ENCODE measurements around the gene ETV4.

- TF ChIP-seq CTCF (conservative IDR thresholded peaks at IDR 0.05; ENCODE audit: low read length) (no peak), EZH2phosphoT487 (IDR thresholded peaks at IDR 0.05; ENCODE audit: borderline replicate concordance, low read depth, low read length) (no peak)
Measured at GRCh38 chr17:43532581-43532980, 13.6 kb downstream of the ETV4 start.
